ENCODE results near the gene ADAMTS15.
A peak's percentile ranks its signal among the peaks of the same experiment; 100 is the strongest.

The ADAMTS15 gene

DNA sequence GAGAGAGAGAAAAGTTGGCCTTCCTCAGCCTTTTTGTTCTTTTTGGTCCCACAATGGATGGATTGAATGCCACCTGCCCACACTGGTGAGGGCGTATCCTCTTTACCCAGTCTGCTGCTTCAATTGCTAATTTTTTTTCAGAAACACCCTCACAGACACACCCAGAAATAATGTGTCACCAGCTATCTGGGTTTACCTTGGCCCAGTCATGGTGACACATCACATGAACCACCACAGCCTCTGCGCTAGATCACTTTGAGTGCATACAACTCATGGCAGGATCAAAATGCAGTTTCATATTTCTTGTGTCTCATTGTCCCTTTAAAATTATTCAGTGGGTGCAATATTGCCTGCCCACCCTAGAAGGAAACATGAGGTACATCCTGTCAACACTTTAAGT lies 63.3 kb downstream of the ADAMTS15 start:
- DNase-seq (ENCODE audit: low read depth in 2 of 2) = no peak

- no peak for DNase-seq (ENCODE audit: low read depth in 2 of 2)
These were observed 64.2 kb downstream of the ADAMTS15 start for GRCh38 chr11:130512662-130513061.

DNA sequence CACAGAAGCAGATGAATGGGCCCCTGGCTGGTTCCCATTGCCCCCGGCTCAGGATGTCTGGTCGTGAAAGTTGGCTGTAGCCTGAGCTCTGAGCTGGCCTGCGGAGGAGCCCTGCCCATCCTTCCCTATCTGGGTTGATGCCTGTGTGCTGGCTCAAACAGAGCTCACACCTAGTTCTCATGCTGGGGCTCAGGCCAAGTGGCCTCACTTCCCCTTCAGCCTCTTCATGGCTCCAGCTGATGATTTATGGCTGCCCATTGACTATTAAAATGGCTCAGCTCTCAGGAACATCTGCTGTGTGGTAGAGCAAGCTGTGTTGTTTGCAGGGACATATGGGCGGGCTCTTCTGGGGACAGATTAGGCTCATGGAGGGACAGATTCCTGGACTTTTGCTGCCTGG lies 64.7 kb downstream of the ADAMTS15 start:
- DNase-seq (ENCODE audit: low read depth in 2 of 2) = no peak

DNA sequence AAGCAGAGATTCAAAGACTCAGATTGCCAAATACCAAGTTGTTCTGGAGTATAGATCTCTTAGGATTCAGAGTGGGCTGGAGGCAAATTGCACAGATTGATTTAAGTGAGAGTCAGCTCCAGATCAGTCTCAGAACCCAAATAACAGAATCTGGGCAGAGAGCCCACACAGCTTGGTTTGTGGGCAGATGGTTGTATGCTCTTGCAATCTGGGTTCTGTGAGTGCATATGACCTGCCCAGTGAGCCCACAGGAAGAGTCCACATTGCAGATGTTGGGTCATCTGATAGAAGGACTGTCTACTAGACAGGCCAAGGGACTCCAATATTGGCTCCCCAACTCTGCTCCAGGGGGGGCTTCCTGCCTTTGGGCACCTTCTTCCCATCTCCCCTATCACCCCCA lies 65.9 kb downstream of the ADAMTS15 start:
- DNase-seq (ENCODE audit: low read depth in 2 of 2) = no peak

DNA sequence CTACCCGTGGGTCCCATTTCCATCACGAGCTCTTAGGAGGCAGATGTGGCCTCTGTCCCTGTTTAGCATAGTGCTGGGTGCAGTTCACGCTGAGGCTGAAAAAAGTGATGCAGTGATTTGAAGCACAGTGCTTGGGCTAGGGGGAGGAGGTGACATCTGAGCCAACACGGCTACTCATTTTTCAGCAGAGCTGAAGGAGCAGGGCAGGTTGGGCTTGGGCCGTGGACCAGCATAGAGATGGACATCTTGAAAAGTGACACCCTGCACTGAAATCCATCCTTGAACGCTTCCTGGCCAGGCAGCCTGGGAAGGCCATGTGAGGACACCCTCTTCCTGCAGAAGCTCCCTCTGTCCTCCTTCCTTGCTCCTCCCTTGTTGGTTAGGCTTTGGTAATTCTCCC lies 66.4 kb downstream of the ADAMTS15 start:
- no peak for DNase-seq (ENCODE audit: low read depth in 2 of 2)

DNA sequence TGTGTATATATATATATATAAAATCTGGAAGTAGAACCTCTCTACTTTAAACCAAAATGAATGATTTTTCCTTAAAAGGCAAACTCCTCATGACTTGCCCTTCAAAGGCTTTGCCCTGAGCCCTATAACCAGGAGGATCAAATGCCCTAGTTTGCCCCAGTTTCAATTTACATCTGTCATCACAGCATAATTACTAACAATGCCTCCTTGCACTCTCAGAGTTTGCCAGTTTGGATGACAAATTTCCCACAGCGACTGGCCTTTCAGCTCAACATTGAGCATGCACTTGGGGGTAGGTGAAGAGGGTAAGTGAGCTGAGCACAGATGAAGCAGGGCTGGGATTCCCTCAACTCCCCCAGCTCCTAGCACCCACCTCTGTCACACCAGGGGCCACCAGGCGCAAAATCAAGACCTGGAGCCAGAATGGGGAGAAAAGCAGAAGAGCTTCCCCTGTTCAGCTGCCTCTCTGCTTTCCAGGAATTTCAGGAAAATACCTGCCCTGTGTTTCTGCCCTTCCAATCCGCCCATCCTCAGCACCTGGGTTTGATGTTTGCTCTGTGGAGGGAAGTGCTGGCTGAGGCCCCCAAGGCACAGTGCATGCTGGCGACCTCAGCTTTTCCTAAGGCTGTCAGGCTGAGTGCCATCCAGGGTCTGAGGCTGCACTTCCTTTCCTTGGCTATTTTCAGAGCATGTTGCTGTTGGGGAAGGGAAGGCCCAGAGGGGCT lies 67.5 kb downstream of the ADAMTS15 start:
- DNase-seq (ENCODE audit: low read depth in 2 of 2) = no peak

- DNase-seq (ENCODE audit: low read depth in 2 of 2) = no peak
These were observed 68.4 kb downstream of the ADAMTS15 start for GRCh38 chr11:130516554-130517505.

GRCh38 chr11:130518164-130518680 lies 69.8 kb downstream of the ADAMTS15 start:
- DNase-seq (ENCODE audit: low read depth in 2 of 2) = no peak

DNA sequence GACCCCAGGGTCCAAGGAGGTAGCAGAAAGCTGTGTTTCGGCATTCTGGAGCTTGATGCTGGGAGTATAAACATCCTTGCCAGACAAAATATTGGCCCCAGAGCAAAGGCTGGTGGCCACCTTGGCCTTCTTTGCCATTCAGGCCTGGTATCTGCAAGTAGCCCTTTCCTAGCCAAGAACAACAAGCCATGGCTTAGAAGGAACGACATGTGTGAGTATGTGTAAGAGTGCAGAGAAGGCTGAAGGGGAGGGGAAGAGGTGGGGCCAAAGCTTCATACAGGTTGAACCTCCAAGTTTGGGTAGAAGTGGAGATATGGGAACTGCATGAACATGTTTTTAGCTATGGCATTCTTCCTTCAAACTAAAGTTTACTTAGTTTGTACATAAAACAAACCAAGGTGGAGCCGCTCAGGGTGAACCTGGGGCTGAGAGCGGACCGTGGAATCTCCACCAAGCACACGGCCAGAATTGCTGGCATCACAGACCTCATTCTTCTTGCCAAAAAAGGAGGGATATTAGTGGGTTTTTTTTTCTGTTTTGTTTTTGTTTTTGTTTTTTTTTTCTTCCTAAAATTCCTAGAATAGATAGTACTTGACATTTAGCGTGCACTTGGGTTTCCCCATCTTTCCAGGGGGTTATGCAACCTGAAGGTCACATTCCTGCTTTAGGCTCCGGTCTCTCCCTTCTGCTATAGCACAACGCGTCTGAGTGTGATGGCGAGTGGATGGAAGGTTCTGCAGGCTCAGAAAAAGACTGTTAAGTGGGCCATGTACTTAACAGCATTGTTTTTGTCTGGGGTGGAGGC lies 70.9 kb downstream of the ADAMTS15 start:
- no peak for DNase-seq (ENCODE audit: low read depth in 2 of 2)

DNA sequence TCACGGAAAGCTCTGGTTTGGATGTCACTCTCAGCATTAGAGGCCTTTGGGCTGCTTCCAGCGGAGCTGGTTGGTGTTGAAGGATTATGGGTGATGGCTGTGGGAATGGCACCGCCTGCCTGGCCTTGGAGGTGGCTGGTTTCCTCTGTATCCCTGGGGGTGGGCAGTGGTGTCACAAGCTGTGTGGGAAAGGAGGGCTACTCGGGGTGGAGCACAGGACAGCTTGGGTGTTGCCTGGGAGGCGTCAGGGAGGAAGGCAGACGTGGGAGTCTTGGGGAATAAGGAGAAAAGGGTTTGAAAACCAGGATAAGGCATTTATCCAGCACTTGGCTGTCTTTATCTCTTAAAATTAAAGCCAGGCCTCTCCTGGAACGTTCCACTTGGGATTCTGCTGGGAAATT lies 71.8 kb downstream of the ADAMTS15 start:
- no peak for DNase-seq (ENCODE audit: low read depth in 2 of 2)

- DNase-seq (ENCODE audit: low read depth in 2 of 2) = peak; percentile 61 to 70
These were observed 74.0 kb downstream of the ADAMTS15 start for GRCh38 chr11:130522284-130522961.

DNA sequence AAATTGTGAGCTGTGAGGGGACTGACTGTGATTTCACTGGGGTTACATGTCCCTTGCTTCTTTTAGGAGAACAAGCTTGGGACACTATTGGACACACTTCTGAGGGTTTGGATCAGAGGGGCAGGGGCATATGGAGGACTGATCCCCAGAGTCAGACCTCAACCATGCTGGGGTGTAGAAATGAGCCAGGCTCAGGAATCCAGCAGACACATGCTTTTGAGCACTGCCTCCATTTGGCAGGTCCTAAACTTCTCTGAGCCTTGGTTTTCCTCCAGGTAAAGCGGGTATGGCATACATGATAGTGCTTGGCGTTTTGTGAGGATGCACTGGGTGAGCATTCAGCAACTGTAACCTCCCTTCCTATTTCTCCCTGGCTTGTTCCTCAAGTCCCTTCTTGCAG lies 74.7 kb downstream of the ADAMTS15 start:
- no peak for DNase-seq (ENCODE audit: low read depth in 2 of 2)

- peak in 1 of 2 experiments; percentile 52 for DNase-seq (ENCODE audit: low read depth in 2 of 2)
These were observed 75.2 kb downstream of the ADAMTS15 start for GRCh38 chr11:130523609-130524008.

- no peak for DNase-seq (ENCODE audit: low read depth in 2 of 2)
These were observed 75.8 kb downstream of the ADAMTS15 start for GRCh38 chr11:130524132-130524790.

- no peak for DNase-seq (ENCODE audit: low read depth in 2 of 2)
These were observed 76.9 kb downstream of the ADAMTS15 start for GRCh38 chr11:130525307-130525706.
